Sigmoid colon (tissue), 4 donors: Measurements from ENCODE around the gene KIAA2012.

Experiments
- EP300 ChIP-seq, 4 donors: sonication (generic); formaldehyde crosslinking; IDR thresholded peaks; one replicate each; pipeline ENCODE4 v1.6.1; 2017; ENCODE audit warnings: antibody characterized with exemption in 4 of 4
- POLR2AphosphoS5 ChIP-seq, 4 donors: sonication (generic); formaldehyde crosslinking; IDR thresholded peaks; one replicate each; pipeline ENCODE4 v1.6.1; 2017; ENCODE audit warnings: antibody characterized with exemption in 4 of 4
- TF ChIP-seq, protein P1 (sequence below), 4 experiments: fragments of 450-650 bp in 3 of 4; fragments of 200-600 bp in 1 of 4; IDR thresholded peaks; one replicate each; pipeline ENCODE4 v1.5.1; 2016 to 2019; ENCODE audit warnings: antibody characterized with exemption in 4 of 4, mild to moderate bottlenecking in 3 of 4, moderate library complexity in 2 of 4

DNA sequence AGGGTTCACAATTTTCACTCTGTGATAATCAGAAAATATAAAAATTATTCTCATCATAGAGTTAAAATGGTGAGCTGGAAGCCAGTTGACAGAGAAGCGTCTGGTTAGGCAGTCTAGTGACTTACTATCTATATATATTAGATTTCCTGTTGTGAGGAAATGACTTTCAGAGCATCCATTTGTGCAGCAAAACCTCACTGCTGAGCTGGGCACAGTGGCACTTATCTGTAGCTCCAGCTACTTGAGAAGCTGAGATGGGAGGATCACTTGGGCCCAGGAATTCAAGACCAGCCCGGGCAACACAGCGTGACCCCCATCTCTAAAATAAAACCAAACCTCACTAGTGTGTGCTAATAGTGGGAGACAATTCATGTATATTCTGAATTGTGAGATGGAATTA is 7.2 kb upstream of the KIAA2012 start:
- TF ChIP-seq, protein P1, sequence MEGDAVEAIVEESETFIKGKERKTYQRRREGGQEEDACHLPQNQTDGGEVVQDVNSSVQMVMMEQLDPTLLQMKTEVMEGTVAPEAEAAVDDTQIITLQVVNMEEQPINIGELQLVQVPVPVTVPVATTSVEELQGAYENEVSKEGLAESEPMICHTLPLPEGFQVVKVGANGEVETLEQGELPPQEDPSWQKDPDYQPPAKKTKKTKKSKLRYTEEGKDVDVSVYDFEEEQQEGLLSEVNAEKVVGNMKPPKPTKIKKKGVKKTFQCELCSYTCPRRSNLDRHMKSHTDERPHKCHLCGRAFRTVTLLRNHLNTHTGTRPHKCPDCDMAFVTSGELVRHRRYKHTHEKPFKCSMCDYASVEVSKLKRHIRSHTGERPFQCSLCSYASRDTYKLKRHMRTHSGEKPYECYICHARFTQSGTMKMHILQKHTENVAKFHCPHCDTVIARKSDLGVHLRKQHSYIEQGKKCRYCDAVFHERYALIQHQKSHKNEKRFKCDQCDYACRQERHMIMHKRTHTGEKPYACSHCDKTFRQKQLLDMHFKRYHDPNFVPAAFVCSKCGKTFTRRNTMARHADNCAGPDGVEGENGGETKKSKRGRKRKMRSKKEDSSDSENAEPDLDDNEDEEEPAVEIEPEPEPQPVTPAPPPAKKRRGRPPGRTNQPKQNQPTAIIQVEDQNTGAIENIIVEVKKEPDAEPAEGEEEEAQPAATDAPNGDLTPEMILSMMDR (IDR thresholded peaks at IDR 0.05), result no peak
- TF ChIP-seq EP300 (IDR thresholded peaks at IDR 0.05) (no peak), POLR2AphosphoS5 (IDR thresholded peaks at IDR 0.05) (no peak)
